Lung (tissue), 12 donors: ENCODE data around the gene SLC26A1. TPM values are rescaled to one million over a fixed set of nuclear protein-coding genes. Genes with fewer than 3 reads are reported as not detected.

ENCODE experiments used
- ATAC-seq: fragments of 200-7000 bp; cut with Tn5 transposase; one replicate; pipeline ENCODE4 v1.9.1; 2020; ENCODE audit warnings: moderate number of reproducible peaks; ENCODE audit not compliant: insufficient read depth, low FRiP score
- DNase-seq, 3 donors: peaks; one replicate each; pipeline ENCODE4 v3.0.0-alpha.2; 2013 to 2017
- H3K27ac ChIP-seq, 2 donors: one replicate each; pipeline ENCODE4 v1.5.1; 2013; ENCODE audit warnings: mild to moderate bottlenecking in 2 of 2, moderate library complexity in 2 of 2, control low read depth in 1 of 2, inconsistent platforms in 1 of 2, low read depth in 1 of 2, low read length in 1 of 2
- H3K27me3 ChIP-seq, 3 donors: one replicate each; pipeline ENCODE4 v1.5.1; 2013; ENCODE audit warnings: low read length in 2 of 3; ENCODE audit not compliant: control insufficient read depth in 3 of 3, insufficient read depth in 3 of 3
- H3K36me3 ChIP-seq, 4 donors: one replicate each; pipeline ENCODE4 v1.5.1; 2013; ENCODE audit warnings: low read length in 4 of 4, mild to moderate bottlenecking in 1 of 4, moderate library complexity in 1 of 4; ENCODE audit not compliant: control insufficient read depth in 4 of 4, insufficient read depth in 4 of 4
- H3K4me1 ChIP-seq, 5 donors: one replicate each; pipeline ENCODE4 v1.5.1; 2013; ENCODE audit warnings: low read length in 5 of 5, mild to moderate bottlenecking in 2 of 5, moderate library complexity in 1 of 5; ENCODE audit not compliant: control insufficient read depth in 5 of 5, insufficient read depth in 5 of 5
- H3K4me3 ChIP-seq: one replicate; pipeline ENCODE4 v1.5.1; 2013; ENCODE audit warnings: mild to moderate bottlenecking, control low read depth, moderate library complexity
- H3K9ac ChIP-seq, 2 donors: one replicate each; pipeline ENCODE4 v1.5.1; 2013; ENCODE audit warnings: low read length in 2 of 2, control low read depth in 1 of 2; ENCODE audit not compliant: insufficient read depth in 1 of 2
- H3K9me3 ChIP-seq, 4 donors: one replicate each; pipeline ENCODE4 v1.5.1; 2013; ENCODE audit warnings: low read length in 3 of 4, mild to moderate bottlenecking in 1 of 4, moderate library complexity in 1 of 4; ENCODE audit not compliant: control insufficient read depth in 4 of 4, insufficient read depth in 3 of 4
- CTCF ChIP-seq: IDR thresholded peaks from 2 replicates; pipeline ENCODE4 v1.5.1; 2012; ENCODE audit warnings: mild to moderate bottlenecking; ENCODE audit errors: control extremely low read depth, extremely low read depth
- WGBS, 2 donors: extraction: QIAGEN DNeasy Blood & Tissue Kit; methylation state at CpG; one replicate each; pipeline ENCODE4 v1.1.7; 2013; 5-methylcytosine and 5-hydroxymethylcytosine counted together
- polyA plus RNA-seq, 2 donors: library from polyadenylated mRNA; stranded (reverse); fragments of 200-250 nt; gene quantifications; one replicate each; pipeline ENCODE4 v1.2.1, GENCODE V29; 2013
- total RNA-seq, 2 donors: library from RNA; depleted of rRNA in 1 of 2; stranded (reverse); fragments of >200 nt in 1 of 2; gene quantifications; one replicate each; pipeline ENCODE4 v1.2.1, GENCODE V29; 2014 to 2021
- donor health status: control.
- donor health status: control.
- donor health status: Bipolar disorder and iron deficiency.
- donor health status: healthy.
- donor health status: DM: yes; HTN: yes; CAD: no.

Gene SLC26A1
- total and polyA plus RNA-seq, 4 donors: 0.20 to 0.83 (median 0.50) TPM

GRCh38 chr4:952881-953573 lies 40.2 kb downstream of the SLC26A1 start:
- Histone ChIP-seq H3K9me3 (no peaks in the 10 kb centered on the region), H3K36me3 (peaks cover 0 to 31% (median 4%) of the 10 kb centered on the region in 4 donors), H3K4me1 (no peaks in the 10 kb centered on the region), H3K27ac (no peak overlapping the region), H3K9ac (no peak overlapping the region), H3K27me3 (no peaks in the 10 kb centered on the region), H3K4me3 (no peak overlapping the region)
- ATAC-seq (no peak), DNase-seq (no peak)
- TF ChIP-seq CTCF: no peak
- WGBS, 2 donors: 95 to 97% methylated on average over 28 of the region's 28 CpGs

GRCh38 chr4:951594-952468 lies 41.4 kb downstream of the SLC26A1 start:
- Histone ChIP-seq H3K27me3 (no peaks in the 10 kb centered on the region), H3K4me1 (no peaks in the 10 kb centered on the region), H3K9me3 (no peaks in the 10 kb centered on the region), H3K9ac (no peak overlapping the region), H3K27ac (no peak overlapping the region), H3K4me3 (no peak overlapping the region), H3K36me3 (peaks cover 0 to 27% (median 4%) of the 10 kb centered on the region in 4 donors)
- WGBS, 2 donors: 90 to 97% methylated on average over 23 of the region's 23 CpGs
- ATAC-seq (no peak), DNase-seq (no peak)
- TF ChIP-seq CTCF: no peak

GRCh38 chr4:951186-951585 lies 42.0 kb downstream of the SLC26A1 start:
- no peak for TF ChIP-seq CTCF
- no peak for ATAC-seq
- Histone ChIP-seq H3K27me3 (no peaks in the 10 kb centered on the region), H3K9ac (no peak overlapping the region), H3K9me3 (no peaks in the 10 kb centered on the region), H3K36me3 (peaks cover 0 to 27% (median 4%) of the 10 kb centered on the region in 4 donors), H3K4me1 (peaks cover 0 to 5% (median 0%) of the 10 kb centered on the region in 5 donors), H3K4me3 (no peak overlapping the region), H3K27ac (no peak overlapping the region)
- WGBS, 2 donors: 85 to 93% methylated on average over 7 of the region's 7 CpGs
- no peak for DNase-seq
